OCI-LY7 (cell line): Measurements from ENCODE around the gene OR2V2.

Experiments used
- EZH2phosphoT487 ChIP-seq: fragments of 200-600 bp; sonication (generic); IDR thresholded peaks from 2 replicates; pipeline ENCODE4 v1.6.1; 2018; ENCODE audit warnings: low read depth, borderline replicate concordance, mild to moderate bottlenecking, mixed run types, antibody characterized with exemption, low read length, moderate library complexity, mixed read lengths
- TF ChIP-seq, protein P1 (sequence below): fragments of 200-600 bp; sonication (generic); conservative IDR thresholded peaks from 2 replicates; pipeline ENCODE4 v1.5.1; 2014; ENCODE audit warnings: mild to moderate bottlenecking, antibody characterized with exemption, low read length, moderate library complexity, mixed read lengths

DNA sequence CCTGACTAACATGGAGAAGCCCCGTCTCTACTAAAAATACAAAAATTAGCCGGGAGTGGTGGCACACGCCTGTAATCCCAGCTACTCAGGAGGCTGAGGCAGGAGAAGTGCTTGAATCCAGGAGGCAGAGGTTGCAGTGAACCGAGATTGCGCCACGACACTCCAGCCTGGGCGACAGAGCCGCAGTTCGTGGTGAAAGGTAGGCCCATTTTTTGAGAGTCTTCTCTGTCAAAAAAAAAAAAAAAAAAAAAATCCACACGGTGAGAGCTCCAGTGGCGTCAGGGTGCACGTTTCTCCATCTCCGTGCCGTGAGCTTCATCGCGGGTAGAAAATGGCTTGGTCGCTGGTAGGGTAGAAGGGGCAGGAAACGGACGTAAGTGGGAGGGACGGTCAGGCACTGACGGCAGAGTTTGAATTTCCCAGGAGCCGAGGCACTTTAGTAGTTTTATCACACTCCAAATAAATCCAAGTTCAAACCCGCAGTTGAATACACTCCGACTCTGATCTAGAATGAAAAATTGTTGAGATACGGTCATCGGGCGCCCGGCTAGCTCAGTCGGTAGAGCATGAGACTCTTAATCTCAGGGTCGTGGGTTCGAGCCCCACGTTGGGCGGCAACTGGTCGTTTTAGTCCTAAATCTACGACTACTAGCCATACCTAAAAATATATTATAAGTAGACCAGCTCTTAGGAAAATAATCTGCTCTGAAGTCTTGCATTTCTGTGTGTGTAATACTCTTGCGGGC is 60.0 kb downstream of the OR2V2 start:
- TF ChIP-seq, protein P1, sequence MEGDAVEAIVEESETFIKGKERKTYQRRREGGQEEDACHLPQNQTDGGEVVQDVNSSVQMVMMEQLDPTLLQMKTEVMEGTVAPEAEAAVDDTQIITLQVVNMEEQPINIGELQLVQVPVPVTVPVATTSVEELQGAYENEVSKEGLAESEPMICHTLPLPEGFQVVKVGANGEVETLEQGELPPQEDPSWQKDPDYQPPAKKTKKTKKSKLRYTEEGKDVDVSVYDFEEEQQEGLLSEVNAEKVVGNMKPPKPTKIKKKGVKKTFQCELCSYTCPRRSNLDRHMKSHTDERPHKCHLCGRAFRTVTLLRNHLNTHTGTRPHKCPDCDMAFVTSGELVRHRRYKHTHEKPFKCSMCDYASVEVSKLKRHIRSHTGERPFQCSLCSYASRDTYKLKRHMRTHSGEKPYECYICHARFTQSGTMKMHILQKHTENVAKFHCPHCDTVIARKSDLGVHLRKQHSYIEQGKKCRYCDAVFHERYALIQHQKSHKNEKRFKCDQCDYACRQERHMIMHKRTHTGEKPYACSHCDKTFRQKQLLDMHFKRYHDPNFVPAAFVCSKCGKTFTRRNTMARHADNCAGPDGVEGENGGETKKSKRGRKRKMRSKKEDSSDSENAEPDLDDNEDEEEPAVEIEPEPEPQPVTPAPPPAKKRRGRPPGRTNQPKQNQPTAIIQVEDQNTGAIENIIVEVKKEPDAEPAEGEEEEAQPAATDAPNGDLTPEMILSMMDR = no peak
- no peak for TF ChIP-seq EZH2phosphoT487
